ENCODE results near the gene IRF2BP2.
A peak's percentile ranks its signal among the peaks of the same experiment; 100 is the strongest.

Gene IRF2BP2

GRCh38 chr1:234613128-234613875, 3.3 kb upstream of the IRF2BP2 start:
- DNase-seq (ENCODE audit: low read depth) = no peak

DNA sequence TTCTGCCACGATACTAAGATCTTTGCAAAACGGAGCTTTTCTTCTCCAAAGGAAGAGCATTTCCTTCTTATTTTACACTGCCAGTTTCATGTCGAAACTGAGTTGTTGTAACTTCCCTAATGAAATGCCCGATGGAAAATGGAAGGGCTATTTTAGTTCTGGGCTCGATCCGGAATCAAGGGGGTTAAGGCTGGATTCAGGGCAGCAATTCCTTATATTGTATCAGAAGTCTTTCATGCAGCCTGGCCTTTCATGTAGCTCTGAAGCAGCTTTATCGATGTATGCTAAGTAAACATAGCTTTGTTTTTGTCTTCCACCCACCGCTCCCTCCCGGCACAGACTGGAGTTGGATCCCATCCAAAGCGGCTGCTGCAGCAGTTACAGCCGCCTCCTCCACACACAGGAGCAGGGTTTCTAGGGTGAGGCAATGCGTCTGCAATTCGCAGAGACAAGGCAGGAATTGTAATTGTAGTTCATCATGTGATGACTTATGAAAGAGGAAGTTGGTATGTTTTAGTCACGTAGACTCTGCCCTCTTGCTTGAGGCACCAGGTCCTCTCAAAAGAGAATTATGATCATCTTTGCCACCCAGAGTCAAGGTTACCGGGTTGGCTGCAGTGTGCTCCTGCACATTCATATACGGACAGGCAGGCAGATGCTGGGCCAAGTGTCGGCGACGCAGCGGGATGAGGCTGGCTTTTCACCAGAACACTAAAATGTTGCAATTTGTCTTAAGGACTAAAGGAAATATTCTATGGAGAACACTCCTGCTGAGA, 2.6 kb upstream of the IRF2BP2 start:
- DNase-seq (ENCODE audit: low read depth) = peak; percentile 32

DNA sequence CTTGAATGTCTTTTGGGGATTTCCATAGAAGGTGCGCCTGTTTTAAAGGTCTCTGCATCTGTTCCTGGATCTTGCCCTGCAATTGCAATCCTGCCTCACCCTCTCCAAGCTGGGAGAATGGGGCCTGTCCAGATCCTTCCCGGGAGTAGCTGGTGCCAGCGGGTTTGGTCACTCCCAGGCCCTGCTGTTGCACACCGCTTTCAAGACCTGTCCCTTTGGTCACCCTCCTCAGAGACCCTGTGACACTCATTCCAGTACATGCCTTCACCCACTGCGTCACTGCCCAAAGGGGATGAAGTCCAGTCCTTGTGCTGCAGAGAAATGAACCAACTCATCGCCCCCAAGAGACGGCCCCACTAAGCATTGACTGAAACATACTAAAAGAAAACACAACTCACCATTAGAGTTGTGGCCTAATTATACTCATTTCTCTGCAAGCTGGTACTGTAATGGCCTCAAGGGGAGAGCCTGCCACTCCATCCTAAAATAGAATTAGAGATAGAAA, 1.9 kb upstream of the IRF2BP2 start:
- no peak for DNase-seq (ENCODE audit: low read depth)

GRCh38 chr1:234611225-234611846, 1.4 kb upstream of the IRF2BP2 start:
- peak; percentile 23 for DNase-seq (ENCODE audit: low read depth)

DNA sequence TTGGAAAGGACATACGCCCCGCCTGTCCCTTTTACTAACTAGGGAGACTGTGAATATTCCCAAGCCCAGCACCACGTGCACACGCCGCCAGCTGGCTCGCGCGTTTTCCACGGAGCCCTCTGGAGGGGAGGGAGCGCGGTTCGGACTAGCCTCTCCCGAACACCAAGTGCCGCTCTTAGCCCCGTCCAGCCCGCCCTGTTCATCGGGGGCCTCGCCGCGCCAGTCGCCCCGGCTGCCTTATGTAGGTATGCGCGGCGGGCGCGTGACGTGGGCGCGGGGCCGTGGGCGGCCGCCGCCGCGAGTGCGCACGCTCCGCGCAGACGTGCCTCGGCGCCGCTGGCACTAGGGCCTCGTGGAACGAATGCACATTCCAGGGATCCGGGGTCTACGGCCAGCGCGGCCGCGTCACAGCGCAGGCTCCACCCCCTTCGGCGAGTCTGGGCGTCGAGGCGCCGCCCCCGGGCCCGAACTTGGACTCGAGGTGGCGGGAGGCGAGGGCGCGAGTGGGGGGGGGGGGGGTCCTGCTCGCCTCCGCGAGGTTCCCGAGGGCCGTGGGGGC, 767 bp upstream of the IRF2BP2 start:
- peak; percentile 85 for DNase-seq (ENCODE audit: low read depth)

DNA sequence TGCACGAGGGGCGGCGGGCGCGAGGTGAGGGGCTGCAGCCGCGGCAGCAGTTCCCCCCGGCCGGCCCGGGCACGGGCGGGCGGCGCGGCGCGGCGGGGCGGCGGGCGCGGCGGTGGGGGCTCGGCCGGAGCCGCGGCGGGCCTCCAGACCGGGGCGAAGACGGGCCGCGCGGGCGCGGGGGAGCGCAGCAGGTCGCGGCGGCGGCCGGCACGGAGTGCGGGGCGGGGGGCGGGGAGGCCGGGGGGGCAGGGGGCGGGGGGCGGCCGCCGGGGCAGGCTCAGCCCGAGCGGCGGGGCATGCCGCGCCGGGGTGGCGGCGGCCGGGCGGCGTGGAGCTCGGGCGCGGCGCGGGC, 311 bp downstream of the IRF2BP2 start:
- no peak for DNase-seq (ENCODE audit: low read depth)

DNA sequence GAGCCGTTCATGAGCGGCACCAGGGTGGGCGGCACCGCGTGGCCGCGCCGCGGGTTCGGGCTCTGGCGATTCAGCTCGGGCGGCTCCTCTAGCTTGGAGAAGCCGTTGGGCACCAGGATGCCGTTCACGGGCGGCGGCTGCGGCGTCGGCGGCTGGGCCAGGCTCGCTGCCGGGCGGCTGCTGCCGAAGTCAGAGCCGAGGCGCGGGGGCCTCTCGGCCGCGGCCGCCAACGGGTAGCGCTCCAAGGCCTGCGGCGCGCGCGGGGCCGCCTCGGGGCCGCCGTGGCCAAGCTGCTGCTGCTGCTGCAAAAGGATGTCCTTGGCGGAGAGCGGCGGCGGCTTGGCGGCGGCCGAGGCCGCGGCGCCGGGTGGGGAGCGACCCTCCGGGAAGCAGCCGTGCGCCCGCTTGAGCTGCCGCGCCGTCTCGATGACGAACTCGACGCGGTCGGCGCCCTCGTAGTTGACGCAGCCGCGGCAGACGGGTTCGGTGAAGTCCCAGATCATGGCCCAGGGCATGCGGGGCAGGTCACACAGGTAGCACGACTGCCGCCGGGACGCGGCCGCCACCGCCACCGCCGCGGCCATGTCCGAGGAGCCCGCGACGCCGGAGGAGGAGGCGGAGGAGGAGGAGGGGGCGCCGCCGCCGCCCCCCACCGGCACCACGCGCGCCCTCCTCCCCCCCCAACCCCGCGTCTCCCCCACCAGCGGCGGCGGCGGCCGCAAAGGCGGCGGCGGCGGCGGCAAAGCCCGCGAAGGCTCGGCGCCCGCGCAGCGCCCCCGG, 877 bp downstream of the IRF2BP2 start:
- peak; percentile 56 for DNase-seq (ENCODE audit: low read depth)

DNA sequence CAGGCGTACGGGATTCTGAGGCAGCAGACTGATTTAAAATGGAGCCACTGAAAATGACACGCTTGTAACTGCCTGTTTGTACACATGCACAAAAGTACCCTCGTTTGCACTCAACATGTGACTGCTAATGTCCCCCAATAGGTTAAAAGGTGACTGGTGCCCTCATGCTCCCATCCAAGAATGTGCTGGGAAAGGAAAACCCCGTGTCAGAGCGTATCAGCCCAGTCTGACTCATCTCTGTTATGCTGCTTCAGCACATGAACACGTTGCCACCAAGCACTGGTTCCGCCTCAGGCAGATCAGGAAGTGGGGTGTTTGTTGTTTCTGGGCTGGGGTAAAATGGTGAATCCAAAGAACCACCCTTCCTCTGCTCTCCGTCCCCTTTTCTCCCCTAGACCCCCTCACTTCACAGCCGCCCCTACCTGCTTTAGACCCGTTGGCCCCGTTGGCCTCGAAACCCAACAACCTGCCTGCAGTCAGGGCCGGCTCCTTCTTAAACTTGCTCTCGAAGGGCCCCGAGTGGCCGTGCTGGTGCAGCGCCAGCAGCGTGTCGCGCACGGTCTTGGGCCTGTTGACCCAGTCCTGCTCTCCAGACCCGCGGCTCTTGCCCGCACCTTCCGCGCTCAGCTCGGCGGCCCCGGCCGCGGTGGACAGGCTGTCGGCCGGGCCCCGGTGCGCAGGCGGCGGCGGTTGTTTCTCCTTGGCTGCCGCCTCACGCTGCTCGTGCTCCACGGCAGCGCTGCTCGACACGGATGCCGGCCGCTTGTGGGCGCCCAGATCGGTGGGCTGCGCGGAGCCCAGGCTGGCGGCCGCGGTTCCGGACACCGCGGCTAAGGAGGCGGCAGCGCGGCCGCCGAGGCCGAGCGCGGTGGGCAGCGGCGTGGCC, 1.7 kb downstream of the IRF2BP2 start:
- DNase-seq (ENCODE audit: low read depth) = peak; percentile 51

- no peak for DNase-seq (ENCODE audit: low read depth)
Measured at GRCh38 chr1:234607109-234608024, 2.6 kb downstream of the IRF2BP2 start.

DNA sequence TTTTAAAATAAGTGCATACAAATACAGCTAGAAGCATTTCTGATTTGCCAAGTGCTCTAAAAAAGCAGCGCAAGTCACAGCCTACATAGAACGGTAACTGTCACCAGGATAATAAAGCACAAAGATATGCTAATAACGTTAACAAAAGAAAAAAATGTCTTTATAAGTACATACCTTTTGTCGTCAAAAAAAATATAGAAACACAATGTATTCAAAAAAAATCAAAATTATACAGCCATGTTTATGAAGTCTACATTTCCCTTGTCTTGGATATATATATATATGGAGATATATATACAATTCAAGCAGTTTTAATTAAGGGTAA, 3.2 kb downstream of the IRF2BP2 start:
- no peak for DNase-seq (ENCODE audit: low read depth)

GRCh38 chr1:234605983-234606783, 3.8 kb downstream of the IRF2BP2 start:
- no peak for DNase-seq (ENCODE audit: low read depth)

DNA sequence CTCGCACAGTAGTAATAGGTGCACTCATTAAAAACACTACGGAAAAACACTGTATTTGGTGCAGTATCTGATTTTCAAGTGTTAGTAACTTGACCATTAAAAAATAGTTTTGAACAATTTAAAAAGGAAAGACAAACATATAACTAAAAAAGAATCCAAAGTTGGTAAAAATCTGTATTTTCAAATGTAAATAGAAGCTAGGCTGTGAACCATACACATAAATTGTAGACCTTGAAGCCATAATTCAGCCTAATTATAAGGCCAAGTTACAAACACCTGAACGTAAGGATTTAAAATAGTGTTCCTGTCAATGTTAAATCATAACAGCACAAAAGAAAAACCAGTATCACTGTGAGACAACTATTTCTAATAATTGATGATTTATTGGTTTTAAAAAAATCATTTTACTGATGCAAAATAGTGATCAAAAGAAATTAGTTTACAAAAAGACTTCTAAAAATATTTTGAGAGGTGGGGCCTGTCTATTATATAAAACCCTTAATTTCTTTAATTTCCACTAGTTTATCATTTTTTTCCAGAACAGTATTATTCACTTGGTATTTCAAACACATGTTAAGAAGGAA, 4.5 kb downstream of the IRF2BP2 start:
- no peak for DNase-seq (ENCODE audit: low read depth)

- no peak for DNase-seq (ENCODE audit: low read depth)
Measured at GRCh38 chr1:234604495-234605398, 5.2 kb downstream of the IRF2BP2 start.

GRCh38 chr1:234603221-234604204, 6.5 kb downstream of the IRF2BP2 start:
- no peak for DNase-seq (ENCODE audit: low read depth)

DNA sequence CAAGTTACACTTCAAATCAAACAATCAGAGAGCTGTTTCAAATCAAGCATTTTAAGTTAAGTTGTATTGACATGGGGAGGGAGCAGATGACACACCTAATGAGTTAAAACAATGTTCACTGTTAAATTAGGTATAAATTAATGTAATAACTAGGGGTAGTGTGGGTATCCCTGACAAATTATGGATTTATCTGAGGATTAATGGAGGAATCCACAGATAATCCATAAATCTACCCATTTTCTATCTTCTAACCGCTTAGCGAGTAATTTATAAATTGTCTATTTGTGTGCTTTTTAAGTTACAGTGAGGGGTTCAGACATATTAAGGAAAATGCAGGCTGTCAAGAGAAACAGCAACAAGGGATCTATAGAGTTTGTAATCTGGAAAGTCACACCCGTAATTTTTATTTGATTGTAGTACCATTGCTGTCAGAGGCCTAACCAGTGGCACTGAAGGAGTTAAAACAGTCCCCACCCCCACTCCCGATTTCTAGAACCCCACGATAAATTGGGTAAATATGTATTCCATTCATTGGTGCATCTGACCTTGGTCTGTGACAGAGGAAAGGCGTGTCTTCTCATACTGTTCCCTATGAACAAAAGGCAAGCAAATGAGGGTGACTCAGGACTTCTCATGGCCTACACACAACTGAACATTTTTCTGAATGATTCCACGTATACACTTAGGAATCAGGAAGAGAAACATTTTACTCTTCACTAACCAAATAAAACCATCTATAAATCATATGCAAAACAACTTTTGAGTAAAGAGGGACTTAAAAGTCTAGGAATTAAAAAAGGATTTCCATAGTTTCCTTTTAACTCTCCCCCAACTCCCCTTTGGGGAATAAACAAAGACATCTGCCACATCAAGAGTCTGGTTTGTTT, 7.4 kb downstream of the IRF2BP2 start:
- no peak for DNase-seq (ENCODE audit: low read depth)

Data from stimulated activated CD8-positive, alpha-beta memory T cell treated with anti-CD3 and anti-CD28 coated beads, Interleukin-4, amount 100 ng/mL, for 24 hours (primary cell).